Measurements from ENCODE around the gene ZSCAN30.

ZSCAN30 gene
- total RNA-seq, result 8.6 to 25.7 (median 23.8) reads per million in 3 experiments

DNA sequence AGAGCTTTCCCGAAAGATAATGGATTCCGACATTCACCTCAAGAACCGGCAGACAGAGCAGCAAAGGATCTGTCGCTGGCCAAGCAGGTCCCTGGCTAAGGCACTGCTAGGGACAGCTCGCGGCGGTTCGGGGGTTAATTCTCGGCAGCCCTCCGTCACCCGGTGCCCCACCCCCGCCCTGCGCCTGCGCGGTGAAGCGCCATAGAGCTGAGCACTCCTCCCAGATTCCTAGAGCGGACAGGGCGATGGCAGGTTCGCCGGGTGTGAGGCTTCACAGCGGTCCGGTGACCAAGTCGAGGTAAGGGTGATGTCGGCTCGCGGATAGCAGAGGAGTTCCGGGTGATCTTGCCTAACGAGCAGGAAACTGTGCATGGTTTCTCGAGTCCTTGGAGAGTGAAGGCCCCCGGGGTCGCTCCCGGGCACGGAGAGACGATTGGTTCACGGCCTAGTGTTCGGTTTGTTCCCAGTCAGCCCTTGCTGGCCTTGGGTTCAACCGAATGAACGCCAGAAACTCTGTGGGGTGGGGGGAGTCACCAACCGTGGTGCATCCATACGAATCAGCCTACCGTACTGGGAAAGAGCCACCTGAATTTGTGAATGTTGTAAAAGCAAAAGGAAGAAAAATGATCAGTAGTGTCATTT, at the start of gene ZSCAN30:
TSS of gene ZSCAN30 (minus strand) at position 136 of the 642 bp plus-strand sequence. CDS start 25,877 bp downstream, outside the sequence.
- peak; percentile 92 for DNase-seq

DNA sequence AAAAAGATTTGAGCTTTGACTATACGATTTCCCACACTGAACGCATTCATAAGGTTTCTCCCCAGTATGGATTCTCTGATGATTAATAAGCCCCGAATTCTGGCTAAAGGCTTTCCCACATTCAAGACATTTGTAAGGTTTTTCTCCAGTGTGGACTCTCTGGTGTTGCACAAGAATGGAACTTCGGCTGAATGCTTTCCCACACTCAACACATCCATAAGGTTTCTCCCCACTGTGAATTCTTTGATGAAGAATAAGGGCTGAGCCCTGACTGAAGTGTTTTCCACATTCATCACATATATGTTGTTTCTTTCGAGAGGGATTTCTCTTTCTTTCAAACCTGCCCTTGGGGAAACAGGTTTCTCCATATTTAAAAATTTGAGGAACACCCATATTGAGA, 47.3 kb upstream of the ZSCAN30 start:
- no peak for DNase-seq

DNA sequence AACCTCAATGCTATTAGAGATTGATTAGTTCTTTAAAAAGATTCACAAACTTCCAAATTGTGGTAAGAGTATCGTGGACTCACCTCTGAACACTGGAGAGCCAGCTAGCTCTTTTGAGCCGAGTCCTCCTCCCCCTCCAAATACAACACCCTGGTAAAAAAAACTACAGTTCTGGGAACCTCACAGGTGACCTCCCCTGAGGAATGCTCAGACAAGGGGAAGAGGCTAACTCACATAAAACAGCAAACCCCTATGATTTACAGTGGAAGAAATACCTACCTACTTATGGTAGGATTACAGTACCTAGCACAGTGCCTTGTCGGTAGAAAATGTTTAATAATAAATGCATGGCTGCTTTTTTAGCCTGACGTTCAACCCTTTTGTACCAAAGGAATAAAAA, 45.8 kb upstream of the ZSCAN30 start:
- DNase-seq, result no peak

DNA sequence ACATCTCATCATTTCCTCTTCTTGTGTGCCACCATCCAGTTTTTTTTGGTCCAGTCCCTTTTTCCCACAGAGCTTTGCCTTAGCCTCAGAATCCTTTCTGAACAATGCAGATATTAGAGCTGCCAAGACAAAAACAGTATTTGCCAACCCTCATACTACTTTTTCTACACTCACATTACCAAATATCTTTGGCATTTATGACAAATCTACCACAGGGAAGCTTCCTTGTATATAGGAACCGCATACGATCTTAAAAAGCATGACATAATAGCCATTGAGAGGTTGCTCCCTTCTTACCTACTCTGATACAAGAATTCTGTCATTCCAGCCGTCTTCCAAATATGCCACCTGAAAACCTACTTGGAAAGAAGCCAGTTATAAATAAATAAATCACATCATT, 44.8 kb upstream of the ZSCAN30 start:
- no peak for DNase-seq

DNA sequence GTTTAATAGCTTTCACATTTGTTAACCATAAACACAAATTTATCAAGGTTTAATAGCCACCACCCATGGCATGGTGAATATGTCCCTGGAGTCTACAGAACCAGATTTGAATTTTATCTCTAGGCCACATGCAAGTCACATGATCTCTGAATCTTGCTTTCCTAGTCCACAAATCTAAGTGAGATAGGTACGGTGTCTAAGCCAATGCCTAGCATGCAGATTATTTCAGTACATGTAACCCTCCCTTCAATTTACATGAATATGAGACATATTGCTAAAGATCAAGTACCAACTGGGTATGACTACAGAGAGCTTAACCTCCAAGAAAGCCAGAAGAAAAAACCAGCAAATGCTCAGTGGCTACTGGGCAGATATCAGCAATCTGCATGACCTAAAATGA, 44.2 kb upstream of the ZSCAN30 start:
- no peak for DNase-seq

DNA sequence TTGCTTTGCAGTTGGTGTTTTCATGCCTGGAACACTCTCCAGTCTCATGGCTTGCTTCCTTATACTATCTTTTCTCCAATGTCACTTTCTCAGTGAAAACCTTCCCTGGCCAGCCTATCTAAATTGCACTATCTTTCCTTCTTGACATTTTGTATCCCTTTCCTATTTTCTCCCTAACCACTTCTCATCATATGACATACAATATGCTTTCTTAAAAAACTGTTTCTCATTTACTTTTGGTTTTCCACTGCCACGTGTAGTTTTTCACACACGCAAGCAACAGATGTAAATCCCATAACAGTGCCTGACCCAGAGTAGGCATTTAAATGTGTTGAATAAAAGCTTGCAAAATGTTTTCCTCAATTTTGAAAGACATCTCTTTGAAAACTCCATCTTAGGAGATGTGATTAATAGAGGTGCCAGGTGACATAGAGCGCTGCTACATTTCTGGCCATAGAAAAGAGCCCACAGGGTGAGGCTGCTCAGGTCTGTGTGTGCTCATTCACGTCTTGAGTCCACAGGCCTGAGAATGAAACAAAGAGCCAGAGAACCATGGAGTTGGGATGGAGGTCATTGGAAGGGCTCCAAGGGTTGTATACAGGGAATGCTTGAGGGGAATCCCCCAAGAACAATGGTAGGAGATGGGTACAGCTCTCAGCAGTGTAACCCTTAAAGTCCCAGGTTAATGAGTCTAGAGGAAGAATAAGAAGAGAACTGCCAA, 41.5 kb upstream of the ZSCAN30 start:
- no peak for DNase-seq

DNA sequence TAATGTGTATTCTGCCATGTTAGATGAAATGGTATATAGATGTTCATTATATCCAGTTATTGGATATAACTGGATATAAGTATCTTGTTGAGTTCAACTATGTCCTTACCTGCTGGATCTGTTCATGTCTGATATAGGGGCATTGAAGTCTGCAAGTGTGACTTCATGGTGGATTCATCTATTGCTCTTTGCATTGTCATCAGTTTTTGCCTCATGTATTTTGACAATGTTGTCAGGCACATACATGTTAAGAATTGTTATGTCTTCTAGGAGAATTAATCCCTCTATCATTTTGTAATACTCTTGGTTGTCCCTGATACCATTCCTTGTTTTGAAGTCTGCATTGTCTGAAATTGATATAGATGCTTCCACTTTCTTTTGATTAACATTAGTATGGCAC, 38.8 kb upstream of the ZSCAN30 start:
- no peak for DNase-seq

DNA sequence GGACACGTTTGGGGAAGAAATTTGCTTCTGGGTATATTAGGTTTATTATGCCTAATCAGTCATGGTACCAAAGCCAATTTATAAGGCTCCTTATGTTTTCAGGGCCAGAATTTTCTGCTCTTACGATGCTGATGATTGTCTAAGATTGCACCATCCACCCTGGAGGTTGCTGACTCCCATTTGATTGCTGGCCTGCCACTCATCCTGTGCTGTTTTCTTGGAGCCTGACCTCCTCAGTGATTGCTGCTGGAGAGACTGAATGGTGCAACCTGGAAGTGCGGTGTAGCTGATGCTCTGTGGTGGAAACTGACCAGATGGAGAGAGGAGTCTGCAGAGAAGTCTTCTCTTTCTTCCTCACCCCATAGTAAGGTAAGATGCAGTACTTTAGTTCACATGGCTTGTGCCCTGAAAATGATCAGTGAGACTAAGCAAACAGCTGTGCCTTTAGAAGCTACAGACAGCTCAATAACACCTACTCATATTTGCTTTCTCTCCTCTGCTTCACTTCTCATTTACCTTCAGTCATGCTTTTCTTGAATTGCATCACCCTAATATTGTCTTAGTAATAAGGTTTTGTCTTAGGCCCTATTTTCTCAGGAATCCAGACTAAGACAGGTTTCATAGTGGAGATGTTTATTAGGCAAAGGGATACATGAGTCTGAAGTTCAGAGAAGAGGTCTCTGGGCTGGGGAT, 36.8 kb upstream of the ZSCAN30 start:
- DNase-seq, result no peak

DNA sequence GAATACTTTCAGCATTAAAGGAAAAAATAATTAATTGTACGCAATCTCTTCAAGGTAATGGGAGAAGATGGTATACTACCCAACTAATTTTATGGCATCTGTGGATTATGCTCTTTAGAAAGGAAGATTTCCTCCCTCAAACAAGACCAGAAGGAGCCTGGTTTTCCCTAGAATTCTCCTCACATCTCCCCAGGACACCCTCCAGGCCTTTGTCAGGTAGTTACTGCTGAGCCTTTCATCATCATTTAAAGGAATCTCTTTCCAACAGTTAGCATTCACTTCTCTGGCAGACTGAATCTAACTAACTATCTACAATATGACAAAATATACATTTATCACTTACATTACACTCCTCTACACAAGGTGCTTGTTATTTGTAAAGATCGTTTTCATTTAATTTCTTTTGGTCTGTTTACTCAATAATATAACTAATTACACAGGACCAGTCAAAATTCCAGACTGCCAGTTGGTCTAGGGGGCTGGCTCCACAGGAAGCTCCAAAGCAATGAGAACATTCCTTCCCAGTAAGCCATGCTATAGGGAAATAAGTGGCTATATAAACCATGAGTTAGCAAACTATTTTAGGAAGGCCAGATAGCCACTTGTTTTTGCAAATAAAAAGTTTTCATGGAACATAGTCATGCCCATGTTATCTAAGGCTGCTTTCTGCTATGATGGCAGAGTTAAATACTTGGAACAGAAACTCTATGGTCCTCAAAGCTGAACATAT, 35.1 kb upstream of the ZSCAN30 start:
- no peak for DNase-seq

DNA sequence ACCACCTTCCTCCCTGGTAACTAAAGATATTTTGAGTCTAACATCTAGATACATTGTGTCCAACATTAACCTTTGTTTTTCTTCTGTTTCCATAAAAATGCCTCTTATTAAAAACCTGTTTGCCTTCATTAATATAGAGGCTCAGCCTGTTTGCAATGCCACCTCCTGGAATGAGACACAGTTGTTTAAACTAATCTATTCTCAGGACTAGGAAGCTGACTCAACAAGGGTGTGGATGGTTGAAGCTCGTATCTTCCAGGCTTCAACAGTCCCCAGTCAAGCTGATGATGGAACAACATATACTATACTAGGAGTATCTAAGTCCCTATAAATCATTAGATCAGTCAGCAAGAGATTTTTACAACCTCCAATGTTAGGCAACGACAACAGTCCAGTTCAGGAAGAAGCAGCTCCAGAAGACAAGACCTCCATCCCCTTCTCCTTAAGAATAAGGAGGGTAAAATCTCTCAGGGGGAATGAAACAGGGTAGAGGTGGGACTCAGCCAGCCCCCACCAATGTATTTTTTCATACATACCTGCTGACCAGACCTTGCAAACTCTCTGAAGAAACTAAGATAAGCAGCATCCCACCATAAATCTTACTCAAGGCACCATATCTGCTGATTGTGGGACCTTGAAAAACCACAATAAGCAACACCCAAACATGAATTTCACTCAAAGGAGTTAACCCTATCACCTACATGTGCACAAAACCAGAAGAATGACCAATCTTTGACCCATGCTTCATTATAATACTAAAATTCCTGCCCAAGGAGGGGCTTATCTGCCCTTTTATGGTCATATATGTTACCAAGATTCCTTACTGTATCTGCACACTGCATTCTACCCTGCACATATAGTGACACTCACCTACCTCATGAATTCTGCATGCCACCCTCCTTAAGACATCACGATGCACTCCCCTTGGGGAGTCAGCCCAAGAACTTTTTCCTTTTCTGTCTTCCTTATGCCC, 32.7 kb upstream of the ZSCAN30 start:
- DNase-seq, result no peak

DNA sequence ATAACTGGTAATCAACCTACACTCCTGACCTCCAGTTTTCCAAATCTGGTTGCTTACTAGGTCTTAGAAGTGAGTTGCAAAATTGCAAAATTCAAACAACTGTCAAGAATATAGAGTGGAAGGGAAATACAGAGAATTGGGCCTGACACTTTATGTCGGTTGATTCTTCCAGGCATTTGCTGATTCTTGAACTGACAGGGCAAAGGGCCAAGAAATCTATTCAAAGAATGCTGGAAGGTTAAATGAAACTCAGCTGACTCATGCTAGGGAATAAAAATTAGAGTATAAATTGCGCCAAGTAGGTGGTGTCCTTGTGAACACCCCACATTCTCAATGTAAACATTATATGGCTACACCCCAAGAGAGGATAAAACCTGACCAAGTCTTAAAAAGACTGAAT, 21.5 kb upstream of the ZSCAN30 start:
- DNase-seq, result no peak

DNA sequence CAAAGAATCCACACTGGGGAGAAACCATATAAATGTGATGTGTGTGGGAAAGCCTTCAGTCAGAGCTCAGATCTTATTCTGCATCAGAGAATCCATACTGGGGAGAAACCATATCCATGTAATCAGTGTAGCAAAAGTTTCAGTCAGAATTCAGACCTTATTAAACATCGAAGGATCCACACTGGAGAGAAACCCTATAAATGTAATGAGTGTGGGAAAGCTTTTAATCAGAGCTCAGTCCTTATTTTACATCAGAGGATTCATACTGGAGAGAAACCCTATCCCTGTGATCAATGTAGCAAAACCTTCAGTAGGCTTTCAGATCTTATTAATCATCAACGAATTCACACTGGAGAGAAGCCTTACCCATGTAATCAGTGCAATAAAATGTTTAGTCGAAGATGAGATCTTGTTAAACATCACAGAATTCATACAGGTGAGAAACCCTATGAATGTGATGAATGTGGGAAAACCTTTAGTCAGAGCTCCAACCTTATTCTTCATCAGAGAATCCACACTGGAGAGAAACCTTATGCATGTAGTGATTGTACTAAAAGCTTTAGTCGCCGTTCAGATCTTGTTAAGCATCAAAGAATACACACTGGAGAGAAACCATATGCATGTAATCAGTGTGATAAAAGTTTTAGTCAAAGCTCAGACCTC, 16.7 kb upstream of the ZSCAN30 start:
- no peak for DNase-seq

DNA sequence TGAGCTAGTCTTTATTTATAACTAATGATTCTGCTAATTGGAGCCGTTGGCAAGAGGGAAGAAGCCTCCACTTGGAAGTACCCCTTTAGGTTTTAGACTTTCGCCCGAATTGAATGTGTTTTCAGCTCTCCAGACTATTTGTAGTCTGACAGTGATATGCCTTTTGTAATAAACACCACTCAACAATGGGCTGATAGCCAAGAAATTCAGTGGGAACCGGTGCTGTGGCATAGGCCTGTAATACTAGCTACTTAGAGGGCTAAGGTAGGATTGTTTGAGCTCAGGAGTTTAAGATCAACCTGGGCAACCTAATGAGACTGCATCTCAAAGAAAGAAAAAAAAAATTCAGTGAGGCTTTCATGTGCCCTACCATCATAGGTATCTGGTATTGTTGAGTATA, 13.6 kb upstream of the ZSCAN30 start:
- no peak for DNase-seq

DNA sequence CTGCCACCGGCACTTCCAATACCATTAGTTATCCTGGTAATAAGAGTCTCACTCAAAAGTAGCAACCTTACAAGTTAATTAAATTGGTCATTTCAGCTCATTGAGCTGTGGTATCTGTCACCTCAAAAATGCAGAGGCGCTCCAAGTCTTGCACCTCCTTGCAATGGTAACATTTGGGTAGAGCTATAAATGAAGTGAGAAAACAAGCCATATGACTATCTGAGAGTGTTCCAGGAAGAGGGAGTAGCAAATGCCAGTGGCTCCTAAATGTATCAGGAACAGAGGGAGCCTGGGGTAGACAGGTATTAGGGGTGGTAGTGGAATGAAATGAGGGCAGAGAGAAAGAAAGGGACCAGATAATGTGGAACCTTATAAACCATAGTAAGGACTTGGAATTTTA, 6.0 kb upstream of the ZSCAN30 start:
- no peak for DNase-seq

DNA sequence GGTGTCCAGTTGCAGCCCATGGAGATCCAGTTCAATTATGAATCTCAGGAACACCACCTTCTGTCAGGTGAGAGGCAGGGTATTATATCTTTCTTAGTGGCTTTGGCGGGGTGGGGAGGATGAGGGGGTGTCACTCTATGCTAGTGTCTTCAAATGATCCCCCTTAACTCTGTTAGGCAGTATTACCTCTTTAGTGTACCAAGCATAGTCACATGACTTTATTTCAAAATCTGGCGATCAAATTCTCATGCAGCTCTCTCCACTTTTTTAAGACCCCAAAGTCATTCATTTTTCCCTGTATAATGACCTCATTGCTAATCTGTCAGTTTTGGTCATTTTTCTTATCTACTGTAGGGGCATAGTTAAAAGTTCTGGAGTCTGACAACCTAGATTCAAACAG, 1.1 kb upstream of the ZSCAN30 start:
- DNase-seq, result no peak

DNA sequence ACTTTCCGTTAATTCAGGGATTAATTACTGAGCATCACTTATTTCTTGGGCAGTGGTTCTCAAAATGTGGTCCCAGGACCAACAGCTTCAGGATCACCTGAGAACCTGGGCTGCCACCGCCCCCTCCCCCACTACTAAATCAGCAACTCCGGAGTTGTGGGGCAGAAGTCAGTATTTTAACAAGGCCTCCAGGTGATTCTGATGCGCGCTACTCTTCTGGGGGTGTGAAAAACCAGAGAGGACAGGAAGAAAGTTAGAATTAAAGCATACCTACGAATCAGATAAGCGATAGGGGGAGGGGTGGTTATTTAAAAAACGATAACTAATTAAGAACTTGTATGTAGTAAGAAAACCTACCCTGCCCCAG, 319 bp downstream of the ZSCAN30 start:
- no peak for DNase-seq

DNA sequence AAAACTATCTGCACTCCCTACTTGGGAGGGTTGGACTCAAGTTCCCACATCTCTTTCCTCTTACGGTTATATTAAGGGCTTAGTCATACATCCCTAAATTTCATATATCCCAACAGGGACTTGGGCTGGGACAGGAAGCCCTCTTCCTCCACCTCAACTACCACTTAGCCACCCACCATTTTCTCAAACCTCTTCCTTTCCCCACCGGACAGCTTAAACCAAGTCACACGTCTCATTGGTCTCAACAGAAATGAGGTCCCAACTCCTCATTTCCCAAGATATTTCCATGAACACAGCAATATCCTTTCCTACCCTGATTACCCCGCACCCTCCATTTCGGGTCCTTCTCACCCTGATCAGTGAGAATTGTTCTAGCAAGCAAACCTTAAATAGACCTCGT, 736 bp downstream of the ZSCAN30 start:
- no peak for DNase-seq

DNA sequence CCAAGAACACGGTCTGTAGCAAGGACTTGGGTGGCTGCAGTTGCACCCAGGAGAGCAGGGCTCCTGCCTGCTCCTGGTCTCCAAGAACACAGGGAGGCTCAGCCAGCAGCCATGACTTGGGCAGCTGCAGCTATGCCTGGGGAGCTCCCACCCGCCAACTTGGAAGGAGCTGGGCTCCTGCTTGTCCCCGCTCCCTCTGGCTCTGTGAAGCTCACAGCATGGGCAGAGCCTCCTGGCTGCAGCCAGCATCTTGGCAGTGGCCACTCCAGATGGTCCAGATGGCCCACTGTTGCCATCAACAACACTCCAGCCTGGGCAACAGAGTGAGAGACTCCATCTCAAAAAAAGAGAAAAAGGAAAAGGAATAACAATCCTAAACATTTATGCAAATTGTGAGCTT, 5.2 kb downstream of the ZSCAN30 start:
- DNase-seq, result no peak

DNA sequence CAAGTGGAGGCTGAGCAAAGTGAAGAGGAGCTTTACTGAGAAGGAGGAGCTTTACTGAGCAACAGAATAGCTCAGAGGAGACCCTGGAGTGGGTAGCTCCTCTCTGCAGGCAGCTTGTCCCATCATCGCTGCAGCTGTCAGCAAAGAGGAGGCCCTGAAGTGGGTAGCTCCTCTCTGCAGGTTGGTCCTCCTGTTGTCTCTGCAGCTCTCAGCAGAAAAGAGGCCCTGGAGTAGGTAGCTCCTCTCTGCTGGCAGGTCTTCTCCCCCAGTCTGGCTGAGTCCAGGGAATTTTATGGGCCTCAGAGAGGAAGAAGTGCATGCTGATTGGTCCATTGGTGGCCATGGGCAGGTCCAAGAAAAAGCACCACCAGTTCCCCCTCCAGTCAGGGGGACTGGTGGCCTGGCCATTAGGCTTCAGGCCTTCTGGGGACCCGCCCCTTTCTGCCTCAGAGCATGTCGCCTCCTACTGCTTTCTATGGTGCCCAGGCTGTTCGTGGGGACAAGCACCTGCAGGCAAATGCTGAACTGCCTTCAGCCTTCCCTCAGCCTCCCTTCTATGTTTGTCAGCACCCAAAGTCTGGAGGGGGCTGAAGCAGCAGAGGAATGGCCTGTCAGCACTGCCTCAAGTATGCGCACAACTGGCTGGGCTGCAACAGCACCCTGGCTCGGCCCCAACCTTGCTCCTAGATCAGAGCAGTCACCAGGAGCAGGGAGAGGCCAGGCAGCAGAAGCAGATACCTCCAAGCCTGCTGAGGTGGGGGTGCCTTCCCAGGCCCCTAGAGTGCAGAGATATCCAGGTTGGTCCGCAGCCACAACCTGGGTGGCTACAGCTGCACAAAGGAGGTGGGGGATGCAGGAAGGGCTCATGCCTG, 5.9 kb downstream of the ZSCAN30 start:
- DNase-seq, result no peak

DNA sequence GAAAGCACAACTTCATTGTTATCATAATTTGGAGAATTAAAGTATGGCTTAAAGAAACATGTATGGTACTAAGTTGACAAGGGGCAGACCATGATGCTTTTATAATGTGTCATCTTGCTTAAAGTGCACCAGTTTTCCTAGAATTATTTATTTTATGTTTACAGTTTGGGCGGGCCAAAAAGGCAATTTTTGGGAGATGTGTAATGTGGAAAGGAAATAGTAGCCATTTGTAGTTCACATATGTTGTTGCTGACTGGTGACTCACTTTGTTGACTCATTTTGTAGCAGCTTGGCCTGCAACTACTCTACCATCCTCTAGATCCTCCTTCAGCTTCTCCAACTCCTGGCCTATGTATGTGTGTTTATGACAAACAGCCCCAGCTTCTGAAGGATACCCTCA, 7.7 kb downstream of the ZSCAN30 start:
- no peak for DNase-seq

DNA sequence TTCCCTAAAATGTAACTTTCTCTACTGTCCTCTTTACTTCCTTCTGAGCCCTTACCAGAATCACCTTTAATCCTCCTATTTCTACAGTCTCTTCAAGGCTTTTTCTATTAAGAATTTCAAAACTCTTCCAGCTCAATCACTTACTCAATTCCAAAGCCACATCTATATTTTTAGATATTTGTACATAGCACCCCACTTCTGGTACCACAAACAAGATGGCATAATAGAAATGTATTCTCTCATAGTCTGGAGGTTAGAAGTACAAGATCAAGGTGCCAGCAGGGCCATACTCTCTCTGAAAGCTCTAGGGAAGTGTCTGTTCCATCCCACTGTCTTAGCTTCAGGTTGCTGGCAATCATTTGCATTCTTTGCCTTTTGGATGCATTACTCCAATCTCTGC, 11.1 kb downstream of the ZSCAN30 start:
- DNase-seq, result no peak

All from central memory CD4-positive, alpha-beta T cell (primary cell).